ENCODE data around the gene EFCAB5.
"Not testable (repeated sequence)": the region's sequence is repeated elsewhere in the genome, so short reads cannot be mapped to it uniquely, and the experiment has no call there.

The EFCAB5 gene

DNA sequence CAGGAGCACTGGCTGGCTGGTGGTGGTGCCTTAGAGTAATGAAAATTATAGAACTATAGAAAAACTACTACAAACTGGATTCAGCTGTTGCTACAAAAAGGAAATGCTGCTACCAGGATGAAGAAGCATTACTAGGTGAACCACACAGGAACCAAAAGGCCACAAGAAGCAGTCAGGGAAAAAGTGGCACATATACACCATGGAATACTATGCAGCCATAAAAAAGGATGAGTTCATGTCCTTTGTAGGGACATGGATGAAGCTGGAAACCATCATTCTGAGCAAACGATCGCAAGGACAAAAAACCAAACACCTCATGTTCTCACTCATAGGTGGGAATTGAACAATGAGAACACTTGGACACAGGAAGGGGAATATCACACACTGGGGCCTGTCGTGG lies 5.5 kb upstream of the EFCAB5 start:
- DNase-seq (ENCODE audit: low read depth): not testable (repeated sequence)

DNA sequence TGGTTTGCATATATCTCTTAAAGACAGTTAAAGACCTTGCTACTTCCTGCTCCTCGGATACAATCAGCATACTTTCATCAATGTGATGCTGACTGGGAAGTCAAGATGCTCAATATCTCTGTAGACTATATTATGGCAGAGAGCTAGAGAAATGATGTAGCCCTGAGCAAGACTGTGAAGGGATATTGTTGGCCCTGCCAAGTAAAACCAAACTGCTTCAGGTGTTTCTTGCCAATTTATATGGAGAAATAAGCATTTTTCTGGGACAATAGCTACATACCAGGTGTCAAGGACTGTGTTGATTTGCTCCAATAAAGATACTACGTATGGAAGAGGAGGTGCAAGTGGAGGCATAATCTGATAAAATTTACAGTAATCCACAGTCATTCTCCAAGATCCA lies 4.7 kb upstream of the EFCAB5 start:
- DNase-seq (ENCODE audit: low read depth): no peak

DNA sequence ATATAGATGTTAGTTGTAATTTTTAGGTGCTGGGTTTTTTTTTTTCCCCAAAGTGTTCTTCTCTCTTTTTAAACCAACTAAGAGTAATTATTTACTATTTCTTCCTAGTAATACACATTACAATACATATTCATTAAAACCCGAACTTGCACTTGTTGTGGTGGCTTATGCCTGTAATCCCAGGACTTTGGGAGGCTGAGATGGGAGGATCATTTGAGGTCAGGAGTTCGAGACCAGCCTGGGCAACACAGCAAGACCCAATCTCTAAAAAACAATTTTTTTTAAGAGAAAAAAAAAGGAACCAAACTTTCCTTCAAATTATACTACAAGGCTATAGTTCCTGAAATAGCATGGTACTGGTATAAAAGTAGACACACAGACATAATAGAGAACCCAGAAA lies 3.8 kb downstream of the EFCAB5 start:
- DNase-seq (ENCODE audit: low read depth): no peak

DNA sequence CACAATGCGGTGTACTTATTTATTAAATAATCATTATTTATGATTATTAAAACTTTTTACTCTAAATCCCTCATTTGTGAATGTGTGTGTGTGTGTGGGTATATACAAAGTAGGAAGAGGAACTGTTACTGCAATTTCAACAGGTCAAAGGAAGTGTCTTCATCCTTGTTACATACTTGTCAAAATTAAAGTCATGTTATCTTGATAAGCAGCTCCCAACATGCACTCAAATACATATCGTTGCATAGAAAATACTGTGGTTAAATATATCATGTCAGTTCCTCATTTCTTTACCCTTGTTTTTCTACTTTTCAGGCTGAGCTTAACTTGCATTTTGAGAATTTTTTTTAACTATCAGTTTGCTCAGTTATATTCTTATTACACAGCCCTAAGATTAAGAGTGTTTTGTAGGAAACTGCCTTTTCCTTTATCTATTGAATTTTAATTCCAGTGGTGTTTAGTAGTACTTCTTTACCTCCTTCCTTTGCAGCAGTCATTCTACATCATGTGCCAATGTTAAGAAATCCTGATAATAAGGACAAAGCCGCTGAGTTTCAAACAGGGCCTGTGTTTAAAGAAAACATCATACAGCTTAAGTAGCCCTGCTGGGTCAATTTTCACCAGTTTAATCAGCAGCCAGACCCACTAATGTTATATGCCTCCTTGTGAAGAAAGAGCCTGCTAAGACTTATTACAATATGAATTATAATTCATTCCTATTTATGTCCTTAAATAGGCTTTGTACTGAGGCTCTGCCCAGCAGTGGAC lies 7.2 kb downstream of the EFCAB5 start:
- no peak for DNase-seq (ENCODE audit: low read depth)

DNA sequence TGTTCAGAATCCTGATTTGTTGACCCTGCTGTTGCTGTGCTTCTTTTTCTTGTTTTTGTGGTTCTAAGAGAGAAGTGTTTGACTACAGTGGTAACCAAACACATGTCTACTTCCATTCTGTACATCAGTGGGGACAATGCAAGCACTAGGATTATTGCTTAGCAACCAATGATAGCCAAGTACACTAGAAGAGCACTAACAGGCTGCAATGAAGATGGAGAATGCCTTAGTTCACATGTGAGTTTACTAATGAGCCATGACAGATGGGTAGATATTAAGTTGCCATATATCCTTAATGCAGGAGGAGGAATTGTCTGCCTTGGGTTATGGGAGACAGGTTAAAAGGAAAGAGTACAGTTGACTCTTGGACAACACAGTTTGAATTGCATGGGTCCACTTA lies 8.3 kb downstream of the EFCAB5 start:
- no peak for DNase-seq (ENCODE audit: low read depth)

DNA sequence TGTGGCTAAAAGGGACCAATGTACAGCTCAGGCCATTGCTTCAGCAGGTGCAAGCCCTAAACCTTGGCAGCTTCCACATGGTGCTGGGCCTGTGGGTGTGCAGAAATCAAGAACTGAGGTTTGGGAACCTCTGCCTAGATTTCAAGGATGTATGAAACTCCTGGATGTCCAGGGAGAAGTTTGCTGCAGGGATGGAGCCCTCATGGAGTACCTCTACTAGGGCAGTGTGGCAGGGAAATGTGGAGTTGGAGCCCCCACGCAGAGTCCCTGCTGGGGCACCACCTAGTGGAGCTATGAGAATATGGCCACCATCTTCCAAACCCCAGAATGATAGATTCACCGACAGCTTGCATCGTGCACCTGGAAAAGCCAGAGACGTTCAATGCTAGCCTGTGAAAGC lies 13.0 kb downstream of the EFCAB5 start:
- DNase-seq (ENCODE audit: low read depth): no peak

DNA sequence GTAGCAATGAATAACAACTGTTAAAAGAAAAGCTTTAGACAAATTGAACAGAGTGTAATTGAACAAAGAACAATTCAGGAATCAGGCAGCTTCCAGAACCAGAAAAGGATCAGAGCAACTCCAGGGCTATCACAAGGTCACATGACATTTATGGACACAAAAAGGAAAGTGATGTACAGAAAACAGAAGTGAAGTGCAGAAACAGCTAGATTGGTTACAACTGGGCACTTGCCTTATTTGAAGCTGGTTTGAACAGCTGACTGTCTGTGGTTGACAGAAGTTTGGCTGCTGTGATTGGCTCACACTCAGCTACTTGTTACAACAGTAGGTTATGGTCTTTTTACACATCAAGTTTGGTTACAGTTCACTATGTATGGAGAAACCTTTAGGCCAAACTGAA lies 14.8 kb downstream of the EFCAB5 start:
- no peak for DNase-seq (ENCODE audit: low read depth)

DNA sequence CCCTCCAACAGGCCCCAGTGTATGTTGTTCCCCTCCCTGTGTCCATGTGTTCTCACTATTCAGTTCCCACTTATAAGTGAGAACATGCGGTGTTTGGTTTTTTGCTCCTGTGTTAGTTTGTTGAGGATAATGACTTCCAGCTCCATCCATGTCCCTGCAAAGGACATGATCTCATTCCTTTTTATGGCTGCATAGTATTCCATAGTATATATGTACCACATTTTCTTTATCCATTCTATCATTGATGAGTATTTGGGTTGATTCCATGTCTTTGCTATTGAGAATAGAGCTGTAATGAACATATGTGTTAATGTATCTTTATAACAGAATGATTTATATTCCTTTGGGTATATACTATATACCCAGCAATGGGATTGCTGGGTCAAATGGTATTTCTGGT lies 16.1 kb downstream of the EFCAB5 start:
- DNase-seq (ENCODE audit: low read depth): not testable (repeated sequence)

DNA sequence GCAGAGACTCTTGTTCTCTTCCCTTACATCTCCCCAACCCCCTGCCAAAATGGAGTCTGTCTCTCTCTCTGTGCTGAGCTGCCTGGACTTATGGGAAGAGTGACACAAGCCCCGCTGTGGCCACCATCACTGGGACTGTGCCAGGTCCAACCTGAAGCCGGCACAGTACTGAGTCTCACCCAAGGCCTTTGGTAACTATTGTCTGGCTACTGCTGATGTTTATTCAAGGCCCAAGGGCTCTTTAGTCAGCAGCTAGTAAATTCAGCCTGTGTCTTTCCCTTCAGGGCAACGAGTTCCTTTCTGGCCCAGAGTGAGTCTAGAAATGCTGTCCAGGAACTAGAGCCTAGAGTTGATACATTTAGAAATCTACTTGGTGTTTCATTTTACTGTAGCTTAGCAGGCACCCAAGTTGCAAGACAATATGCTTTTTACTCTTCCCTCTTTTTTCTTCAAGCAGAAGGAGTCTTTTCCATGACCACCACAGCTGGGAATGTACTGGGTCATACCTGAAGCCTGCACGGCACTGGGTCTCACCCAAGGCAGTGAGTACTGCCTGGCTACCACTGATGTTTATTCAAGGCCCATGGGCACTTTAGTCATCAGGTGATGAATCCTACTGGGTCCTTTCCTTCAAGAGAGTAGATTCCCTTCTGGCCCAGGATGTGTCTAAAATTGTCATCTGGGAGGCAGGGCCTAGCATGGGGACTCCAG lies 17.7 kb downstream of the EFCAB5 start:
- no peak for DNase-seq (ENCODE audit: low read depth)

DNA sequence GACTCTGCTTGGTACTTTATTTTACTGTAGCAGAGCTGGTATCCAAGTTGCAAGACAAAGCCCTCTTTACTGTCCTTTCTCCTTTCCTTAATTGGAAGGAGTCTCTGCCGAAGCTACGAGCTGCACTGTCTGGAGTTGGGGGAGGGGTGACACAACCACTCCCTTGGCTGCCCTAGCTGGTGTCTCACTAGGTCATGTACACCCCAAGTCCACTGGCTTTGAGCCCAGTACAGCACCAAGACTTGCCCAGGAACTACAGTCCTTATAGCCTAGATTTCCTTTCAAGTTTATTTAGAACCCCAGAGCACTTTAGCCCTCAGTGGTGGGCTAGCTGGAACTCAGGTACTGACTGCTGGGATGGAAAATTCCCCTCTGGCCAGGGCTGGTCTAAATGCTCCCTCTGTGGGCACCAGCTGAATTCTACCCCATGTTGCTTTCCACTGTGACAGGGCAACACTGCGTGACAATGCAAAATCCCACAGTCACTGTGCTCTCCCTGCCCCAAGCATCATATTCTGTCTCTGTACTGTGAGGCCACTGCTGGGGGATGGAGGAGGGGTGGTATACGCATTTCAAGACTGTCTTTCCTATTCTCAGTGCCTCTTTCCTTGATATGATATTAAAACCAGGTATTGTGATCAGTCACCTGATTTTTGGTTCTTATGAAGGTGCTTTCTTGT lies 18.4 kb downstream of the EFCAB5 start:
- DNase-seq (ENCODE audit: low read depth): no peak

DNA sequence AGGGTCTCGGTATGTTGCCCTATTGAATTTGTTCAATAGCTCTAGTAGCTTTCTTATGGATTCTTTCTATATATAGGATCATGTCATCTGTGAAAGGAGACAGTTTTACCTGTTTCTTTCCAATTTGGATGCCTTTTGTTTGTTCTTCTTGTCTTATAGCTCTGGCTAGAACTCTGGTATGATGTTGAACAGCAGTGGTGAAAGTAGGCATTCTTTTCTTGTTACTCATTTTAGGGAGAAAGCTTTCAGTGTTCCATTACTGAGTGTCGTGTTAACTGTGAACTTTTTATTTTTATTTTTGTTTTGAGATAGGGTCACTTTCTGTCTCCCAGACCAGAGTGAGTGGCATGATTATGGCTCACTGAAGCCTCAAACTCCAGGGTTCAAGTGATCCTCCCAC lies 21.2 kb downstream of the EFCAB5 start:
- no peak for DNase-seq (ENCODE audit: low read depth)

DNA sequence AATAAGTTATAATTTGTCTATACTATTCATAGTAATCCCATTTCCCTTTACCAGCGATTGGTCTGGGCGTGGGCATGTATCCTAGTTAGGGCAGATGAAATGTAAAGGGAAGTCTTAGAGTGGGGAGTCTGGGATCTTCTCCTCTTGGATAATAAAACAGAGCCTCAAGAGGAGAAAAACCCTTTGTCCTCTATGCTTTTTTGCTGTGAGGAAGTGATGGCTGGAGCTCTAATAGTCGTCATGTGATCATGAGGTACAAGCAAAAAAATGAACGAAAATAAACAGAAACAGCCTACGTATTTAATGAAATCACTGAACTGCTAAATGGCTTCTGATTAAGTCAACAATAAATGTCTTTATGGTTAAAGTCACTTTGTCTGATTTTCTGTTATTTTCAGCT lies 26.8 kb downstream of the EFCAB5 start:
- DNase-seq (ENCODE audit: low read depth): no peak

DNA sequence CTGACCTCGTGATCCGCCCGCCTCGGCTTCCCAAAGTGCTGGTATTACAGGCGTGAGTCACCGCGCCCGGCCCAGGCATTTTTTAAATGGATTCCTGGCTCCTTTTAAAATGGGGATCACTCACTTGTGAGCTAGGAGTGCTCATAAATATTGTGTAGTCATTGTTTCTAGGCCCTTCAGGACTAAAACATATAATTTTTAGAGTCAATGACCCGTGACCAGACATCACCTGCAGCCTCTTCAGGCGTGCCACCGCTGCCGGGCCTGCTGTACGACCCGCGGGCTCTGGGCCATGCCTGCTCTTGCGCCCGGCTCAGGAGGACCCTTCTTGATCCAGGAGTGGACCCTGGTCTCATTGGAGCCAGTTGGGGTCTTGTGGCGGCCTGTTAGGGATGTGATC lies 30.8 kb downstream of the EFCAB5 start:
- no peak for DNase-seq (ENCODE audit: low read depth)

DNA sequence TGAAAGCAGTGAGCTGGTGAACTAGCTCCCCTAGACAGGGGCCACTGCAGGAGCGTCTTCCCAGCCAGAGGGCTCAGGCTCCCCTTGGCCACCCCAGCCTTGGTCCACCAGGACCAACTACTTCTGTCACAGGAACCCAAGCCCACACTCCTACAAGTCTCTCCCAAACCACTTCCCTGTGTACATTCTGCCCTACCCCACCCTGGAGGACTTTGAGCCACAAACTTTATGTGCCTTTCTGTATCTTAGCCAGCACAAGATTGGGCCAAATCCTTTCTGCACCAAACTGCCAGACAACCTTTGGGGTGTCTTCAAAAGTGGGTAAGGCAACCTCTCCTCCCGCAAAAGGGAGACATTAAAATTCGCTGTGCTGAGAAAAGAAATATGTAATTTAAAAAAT lies 31.6 kb downstream of the EFCAB5 start:
- DNase-seq (ENCODE audit: low read depth): no peak

DNA sequence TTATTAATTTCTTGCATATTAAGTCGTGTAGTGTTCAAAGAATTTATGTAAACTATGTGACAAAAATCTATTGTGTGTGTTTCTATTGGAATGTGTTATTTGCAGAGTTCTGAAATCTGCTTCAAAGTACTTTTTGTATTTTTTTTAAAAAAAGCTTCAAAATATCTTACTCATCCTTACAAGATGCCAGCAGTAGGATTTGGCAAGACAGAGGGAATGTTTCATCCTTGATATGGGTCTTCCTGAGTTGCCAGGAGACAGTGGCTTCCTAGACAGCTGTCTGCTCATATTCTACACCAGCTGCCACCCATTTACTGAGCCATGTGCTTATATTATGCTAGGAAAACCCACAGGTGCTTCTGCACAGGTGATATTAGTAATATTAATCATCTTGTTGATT lies 36.4 kb downstream of the EFCAB5 start:
- DNase-seq (ENCODE audit: low read depth): no peak

DNA sequence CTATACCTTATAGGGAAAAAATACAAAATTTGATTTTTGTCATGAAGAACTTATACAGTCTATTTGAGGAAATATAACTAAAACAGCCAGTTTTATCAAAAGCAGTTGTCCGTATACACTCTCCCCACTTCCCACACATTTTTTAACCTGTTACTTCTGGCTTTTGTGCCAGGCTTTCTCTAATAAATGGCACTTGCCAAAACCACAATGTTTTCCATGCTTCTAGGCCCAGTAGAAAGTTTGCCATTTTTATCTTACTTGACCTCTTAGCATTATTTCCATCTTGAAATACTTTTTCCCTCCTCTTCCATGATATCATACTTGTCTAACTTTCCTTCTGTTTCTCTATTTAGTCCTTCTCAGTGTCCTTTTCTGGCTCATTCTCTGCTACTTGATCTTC lies 38.8 kb downstream of the EFCAB5 start:
- DNase-seq (ENCODE audit: low read depth): no peak

DNA sequence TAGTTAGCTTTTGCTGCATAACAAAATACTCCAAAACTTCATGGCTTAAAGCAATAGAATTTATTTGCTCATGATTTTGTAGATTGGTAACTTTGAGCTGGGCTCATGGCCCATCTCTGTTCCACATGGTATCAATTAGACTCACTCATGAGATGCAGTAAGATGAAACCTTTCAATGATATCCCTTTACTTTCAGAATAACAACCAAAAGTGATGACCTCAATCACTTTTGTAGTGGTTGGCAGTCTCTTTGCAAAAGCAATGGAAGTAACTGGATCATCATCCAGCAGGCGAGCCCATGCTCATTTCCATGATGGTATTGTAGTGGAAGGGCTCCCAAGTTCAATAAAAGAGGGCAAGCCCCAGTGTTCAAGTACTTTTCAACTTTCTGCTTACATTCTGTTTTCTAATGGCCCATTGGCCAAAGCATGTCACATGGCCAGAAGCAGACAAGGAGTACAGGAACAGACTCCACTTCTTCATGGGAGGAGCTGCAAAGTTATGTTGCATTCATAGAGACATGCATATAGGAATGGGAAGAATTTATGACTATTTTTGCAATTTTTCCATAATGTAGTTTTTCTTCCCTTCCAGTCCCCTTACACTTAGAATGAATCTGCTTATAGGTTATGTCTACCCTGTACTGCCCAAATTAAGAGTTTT lies 41.7 kb downstream of the EFCAB5 start:
- no peak for DNase-seq (ENCODE audit: low read depth)

DNA sequence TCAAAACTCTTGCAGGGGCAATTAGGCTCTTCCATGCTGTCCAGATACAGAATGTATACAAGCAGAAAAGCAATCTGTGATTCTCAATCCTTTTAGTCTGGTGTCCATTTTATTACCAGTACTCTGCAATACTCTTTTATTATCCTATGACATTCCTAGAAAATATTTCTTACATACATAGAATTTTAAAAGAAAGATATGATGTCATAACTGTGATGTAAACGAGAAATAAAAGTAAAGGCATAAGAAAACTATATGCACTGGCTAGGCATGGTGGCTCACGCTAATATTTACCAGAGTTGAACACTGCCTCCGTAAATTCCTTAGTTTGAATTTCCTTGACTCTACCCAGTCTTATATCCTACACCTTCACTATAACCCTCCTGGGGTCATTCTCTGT lies 55.0 kb downstream of the EFCAB5 start:
- DNase-seq (ENCODE audit: low read depth): no peak

DNA sequence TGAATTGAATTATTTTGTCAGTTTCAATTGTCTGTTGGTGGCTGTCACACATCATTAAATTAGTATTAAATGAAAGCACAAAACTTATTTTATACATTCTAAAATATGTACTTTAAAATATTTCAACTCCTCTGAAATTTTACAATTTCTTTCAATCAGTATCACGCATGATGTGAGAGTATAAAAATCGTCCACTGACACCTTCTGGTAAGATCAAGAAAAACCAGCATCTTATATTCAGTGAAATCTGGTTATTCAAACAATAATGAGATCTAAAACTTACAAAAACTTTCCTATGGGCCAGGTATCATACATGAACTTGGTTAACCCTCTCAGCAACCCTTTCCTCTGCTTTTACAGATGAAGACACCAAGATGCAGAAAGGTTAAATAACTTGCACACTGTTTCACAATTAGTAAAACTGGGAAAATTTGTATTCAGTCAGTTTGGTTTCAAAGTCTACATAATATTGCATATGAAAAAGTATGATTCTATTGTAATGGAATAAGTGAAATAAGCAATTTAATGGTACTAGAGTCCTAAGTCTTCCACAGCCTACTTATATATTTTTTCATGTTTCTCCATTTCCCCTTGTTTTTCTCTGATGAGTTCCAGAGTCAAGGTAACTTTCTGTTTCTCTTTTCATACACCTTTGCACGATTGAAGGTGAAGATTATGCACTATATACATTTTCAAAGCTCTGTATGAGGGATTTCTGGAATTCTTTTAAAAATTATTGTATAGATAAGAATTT lies 58.7 kb downstream of the EFCAB5 start:
- DNase-seq (ENCODE audit: low read depth): no peak

DNA sequence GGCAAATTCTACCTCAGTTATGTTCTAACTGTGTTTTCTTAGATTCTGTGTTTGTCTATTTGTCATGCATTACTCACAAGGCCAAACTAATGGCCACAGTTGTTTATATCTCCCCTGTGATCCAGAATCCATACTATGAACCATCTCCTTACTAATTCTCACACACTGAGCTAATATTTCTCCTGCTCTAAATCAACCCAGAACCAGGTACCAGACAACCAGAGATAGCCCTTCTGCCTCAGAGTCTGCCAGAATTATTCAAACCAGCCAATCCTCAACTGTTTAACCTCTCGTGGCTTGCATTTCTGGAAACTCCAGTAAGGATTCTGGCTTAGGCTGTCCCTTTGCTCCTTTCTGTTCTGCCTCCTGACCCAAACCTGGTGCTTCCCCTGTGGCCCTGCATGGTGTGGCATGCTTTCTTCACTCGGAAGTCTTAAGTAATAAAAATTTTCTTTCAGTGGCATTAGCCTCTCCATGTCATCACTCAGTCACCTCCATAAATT lies 59.4 kb downstream of the EFCAB5 start:
- DNase-seq (ENCODE audit: low read depth): no peak

DNA sequence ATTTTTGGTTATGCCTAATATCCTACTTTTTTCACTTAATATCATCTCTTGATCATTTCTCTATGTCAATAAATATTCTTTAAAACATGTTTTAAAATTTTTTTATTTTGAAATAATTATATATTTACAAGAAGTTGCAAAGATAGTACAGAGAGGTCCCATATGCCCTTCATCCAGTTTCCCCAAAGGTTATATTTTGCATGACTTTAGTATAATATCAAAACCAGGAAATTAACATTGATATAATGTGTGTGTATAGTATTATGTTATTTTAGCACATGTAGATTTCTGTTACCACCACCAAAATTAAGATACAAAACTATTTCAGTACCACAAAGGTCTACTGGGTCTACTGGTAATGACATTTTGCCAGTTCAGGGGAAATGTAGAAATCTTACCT lies 60.7 kb downstream of the EFCAB5 start:
- no peak for DNase-seq (ENCODE audit: low read depth)
